ENCODE measurements around the gene BTNL3. TPM values are rescaled to one million over a fixed set of nuclear protein-coding genes. Genes with fewer than 3 reads are reported as not detected.
"Not testable (repeated sequence)": the region's sequence is repeated elsewhere in the genome, so short reads cannot be mapped to it uniquely, and the experiment has no call there.

Gene BTNL3
- total RNA-seq, 1 donor from 2014 or later: not detected

GRCh38 chr5:181024245-181025064 lies 35.8 kb downstream of the BTNL3 start:
- DNase-seq: no peak

GRCh38 chr5:181027452-181028031 lies 38.9 kb downstream of the BTNL3 start:
- no peak for DNase-seq

GRCh38 chr5:181028032-181028819 lies 39.6 kb downstream of the BTNL3 start:
- no peak for DNase-seq

DNA sequence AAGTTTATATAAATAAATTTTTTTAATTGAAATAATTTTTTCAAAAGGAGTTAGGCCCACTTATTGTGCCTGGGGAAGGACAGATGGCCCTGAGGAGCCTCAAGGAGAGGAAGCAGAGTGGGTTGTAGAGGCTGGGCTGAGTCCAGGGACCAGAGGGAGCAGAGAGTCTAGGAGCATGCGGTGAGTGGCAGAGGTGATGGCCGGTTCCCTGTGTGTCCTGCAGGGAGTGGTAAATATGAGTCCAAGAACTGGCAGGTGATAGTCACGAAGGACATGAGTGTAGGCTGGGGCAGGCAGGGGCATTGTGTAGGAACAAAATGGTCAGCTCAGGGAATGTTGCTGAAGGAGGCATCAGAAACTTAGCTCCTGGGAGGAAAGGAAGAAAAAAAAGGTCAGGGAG lies 43.1 kb downstream of the BTNL3 start:
- DNase-seq: no peak

DNA sequence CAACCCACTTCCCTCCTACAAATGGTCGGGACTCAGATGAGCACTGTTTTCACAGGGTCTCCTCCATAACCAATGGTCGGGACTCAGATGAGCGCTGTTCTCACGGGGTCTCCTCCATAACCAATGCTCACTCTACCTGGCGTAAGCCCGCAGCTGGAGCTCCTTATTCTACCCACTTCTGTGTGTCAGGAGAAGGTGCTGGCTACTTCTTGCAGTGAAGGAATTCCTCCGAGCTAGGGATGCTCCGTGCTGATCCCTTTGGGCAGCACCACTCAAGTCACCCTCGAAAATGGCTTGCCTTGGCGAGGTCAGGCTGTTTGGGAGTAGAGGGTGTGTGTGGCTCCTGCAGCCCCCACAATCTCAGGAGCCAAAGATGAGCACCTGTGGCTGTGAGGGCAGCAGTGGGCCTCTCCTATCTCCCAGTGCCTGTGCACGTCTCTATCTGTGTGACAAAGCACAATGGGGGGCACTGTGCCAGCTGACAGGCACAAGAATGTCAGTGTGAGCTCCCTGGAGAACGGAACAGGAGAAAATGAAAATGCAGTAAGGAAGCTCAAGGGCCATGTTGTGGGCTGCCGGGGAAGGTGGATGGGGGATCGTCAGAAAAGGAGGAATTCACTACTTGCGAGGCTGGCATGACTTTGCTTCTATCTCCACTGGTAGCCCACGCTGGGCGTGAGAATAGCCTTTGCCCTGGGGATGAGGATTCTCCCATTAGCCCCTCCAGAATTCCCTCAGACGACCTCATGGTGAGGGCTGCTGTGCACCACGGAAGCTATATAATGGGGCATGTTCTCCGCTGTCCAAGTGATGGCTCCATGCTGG lies 47.6 kb downstream of the BTNL3 start:
- DNase-seq: no peak

- DNase-seq: no peak
These were observed 48.2 kb downstream of the BTNL3 start for GRCh38 chr5:181036816-181037364.

- DNase-seq: no peak
These were observed 48.8 kb downstream of the BTNL3 start for GRCh38 chr5:181037365-181037861.

GRCh38 chr5:181039471-181039870 lies 50.8 kb downstream of the BTNL3 start:
- no peak for DNase-seq

DNA sequence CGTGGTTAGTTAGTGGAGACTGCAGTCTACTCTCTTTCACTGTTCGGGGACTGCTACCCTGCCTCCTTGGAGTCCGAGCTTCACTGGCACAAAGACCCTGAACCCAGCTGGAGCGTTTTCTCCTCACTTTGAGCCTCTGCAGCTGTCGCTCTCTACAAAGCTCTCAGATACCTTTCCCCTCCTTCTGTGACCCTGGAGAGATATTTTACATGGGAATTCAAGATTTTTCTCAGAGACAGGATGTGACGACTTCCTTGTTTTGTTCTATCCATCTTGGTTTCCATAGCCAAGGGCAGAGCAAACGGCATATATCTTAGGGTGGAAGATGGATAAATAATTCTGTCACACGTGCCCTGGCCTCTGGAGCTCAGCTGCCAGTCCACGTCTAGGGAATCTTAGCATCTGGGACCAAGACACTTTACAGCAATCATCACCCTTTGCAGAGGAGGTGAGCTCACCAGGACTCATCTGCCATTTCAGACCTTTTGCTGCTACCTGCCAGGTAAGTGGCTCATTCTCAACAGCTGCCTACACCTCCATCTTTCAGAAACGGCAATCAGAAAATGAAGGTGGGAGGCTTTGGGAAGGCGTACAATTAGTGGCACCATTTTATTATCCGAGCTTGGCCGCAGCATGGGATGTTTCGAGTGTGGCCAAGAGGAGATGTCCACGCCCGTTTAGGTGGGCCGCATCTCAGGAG lies 51.4 kb downstream of the BTNL3 start, which contains the start of gene BTNL9:
Gene BTNL9, plus strand, starts transcription at position 336 of the 700 bp plus-strand sequence. CDS start 5,224 bp downstream, outside the sequence.
- DNase-seq: no peak

DNA sequence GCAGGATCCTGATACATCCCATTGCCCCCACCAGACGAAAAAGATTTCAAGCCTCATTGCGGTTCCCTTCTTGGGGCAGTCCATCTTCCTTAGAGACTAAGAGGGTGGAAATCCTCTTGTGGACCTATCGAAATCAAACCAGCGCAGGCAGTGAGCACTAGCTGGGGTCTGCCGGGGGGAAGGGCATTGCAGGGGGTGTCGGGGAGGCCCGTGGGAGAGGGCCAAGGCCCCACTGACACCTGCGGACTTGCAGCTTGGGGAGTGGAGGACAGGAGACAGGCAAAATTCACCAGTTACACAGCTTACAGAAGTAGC lies 51.9 kb downstream of the BTNL3 start:
- no peak for DNase-seq

DNA sequence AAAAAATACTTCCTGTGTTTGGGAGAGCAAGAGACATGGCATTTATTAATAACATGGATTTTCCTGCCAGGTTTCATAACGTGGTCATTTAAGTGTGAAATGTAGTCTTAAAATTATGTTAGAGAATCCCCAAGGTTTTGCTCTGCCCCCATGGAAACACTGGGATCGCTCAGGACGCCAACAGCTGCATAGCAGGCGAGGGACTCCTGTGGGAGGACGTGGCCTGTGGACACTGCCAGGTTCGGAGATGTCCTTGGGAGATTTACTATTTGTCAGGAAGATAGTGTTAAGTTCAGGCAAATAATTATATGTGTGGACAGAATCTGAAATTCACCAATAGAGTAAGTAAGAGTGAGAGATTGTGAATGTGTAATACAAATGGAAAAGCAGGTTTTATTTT lies 52.4 kb downstream of the BTNL3 start:
- no peak for DNase-seq

DNA sequence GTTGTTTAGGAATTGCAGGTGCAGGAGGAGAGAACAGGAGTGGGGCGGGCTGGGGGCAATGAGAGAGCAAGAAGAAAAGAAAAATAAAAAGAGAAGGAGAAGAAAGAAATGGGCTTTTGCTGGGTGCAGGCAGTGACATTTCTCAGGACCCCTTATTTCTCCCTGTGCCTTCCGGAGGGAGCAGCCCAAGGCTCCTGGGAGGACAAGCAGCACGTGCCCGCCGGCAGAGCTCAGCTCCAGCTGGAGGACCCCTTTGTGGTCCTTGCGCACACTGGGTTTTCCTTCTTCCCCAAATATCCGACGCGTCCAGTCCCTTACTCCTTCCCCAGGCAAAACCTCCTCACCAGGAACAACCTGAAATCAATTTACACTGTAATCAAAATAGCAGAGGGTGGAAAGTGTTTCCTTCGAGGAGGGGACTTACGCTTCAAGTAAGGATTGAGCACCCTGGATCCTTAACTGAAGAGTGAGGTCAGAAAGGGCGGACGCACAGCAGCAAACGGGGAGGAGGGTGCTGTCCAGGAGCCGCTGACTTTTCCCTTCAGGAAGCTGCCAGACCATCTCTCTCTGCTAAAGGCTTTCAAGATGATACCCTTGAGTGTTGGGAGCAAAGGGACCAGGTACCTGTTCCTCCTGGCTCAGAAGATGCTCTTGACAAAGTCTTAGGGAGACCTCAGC lies 53.5 kb downstream of the BTNL3 start:
- no peak for DNase-seq

DNA sequence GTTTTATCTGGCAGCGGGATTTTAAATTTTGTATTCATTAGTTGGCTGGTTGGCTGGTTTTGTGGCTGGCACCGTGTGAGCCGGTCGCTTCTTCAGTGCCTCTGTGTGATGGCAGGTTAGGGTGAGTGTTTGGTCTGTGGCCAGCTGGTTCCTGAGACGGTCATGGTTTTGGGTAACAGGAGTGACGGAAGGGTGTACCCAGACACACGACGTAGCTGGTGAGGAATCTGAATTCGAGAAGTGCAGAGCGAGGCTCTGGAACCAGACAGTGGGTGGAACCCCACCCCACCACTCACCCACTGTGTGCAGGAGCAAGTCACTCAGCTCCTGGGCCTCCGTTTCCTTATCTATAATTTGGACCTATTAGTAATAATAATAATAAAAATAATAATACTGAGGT lies 54.1 kb downstream of the BTNL3 start:
- DNase-seq: no peak

GRCh38 chr5:181043285-181044092 lies 54.8 kb downstream of the BTNL3 start:
- no peak for DNase-seq

- DNase-seq: no peak
These were observed 55.5 kb downstream of the BTNL3 start for GRCh38 chr5:181044093-181044599.

GRCh38 chr5:181044662-181045305 lies 56.1 kb downstream of the BTNL3 start:
- DNase-seq: no peak

- no peak for DNase-seq
These were observed 56.7 kb downstream of the BTNL3 start for GRCh38 chr5:181045316-181045715.

DNA sequence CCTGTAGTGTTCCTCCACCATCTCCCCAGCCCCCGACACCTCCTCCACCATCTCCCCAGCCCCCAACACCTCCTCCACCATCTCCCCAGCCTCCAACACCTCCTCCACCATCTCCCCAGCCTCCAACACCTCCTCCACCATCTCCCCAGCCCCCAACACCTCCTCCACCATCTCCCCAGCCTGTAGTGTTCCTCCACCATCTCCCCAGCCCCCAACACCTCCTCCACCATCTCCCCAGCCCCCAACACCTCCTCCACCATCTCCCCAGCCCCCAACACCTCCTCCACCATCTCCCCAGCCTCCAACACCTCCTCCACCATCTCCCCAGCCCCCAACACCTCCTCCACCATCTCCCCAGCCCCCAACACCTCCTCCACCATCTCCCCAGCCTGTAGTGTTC lies 57.2 kb downstream of the BTNL3 start:
- DNase-seq: not testable (repeated sequence)

- DNase-seq: no peak
These were observed 58.6 kb downstream of the BTNL3 start for GRCh38 chr5:181047288-181047687.

All from skin of body (tissue), 2 donors.